Choroid plexus epithelial cell (primary cell): ENCODE data around the gene ADAMTS19.

Source experiments
- DNase-seq: peaks from one replicate; pipeline ENCODE4 v3.0.0-alpha.2; 2010; ENCODE audit warnings: low read depth
- H3K4me3 ChIP-seq: 2 replicates; pipeline ENCODE4 v1.5.1; 2011; ENCODE audit warnings: low read depth, mild to moderate bottlenecking, control low read depth, low read length, moderate library complexity
- CTCF ChIP-seq: conservative IDR thresholded peaks from 2 replicates; pipeline ENCODE4 v1.5.1; 2011; ENCODE audit warnings: low read depth, mild to moderate bottlenecking, control low read depth, inconsistent platforms, low read length, moderate library complexity

ADAMTS19 gene

GRCh38 chr5:129664336-129664937 lies 204.3 kb downstream of the ADAMTS19 start:
- no peak overlapping the region for H3K4me3 ChIP-seq
- peak; percentile 73 for DNase-seq
- peak; percentile 83 for TF ChIP-seq CTCF

- H3K4me3 ChIP-seq, result no peak overlapping the region
- TF ChIP-seq CTCF, result no peak
- DNase-seq, result peak; percentile 68
Measured at GRCh38 chr5:129670957-129671500, 210.9 kb downstream of the ADAMTS19 start.

- TF ChIP-seq CTCF, result no peak
- DNase-seq, result no peak
- H3K4me3 ChIP-seq, result no peak overlapping the region
Measured at GRCh38 chr5:129672006-129672405, 211.9 kb downstream of the ADAMTS19 start.

GRCh38 chr5:129679671-129680070 lies 219.6 kb downstream of the ADAMTS19 start:
- no peak overlapping the region for H3K4me3 ChIP-seq
- TF ChIP-seq CTCF, result no peak
- DNase-seq, result no peak

- no peak for DNase-seq
- no peak for TF ChIP-seq CTCF
- H3K4me3 ChIP-seq, result no peak overlapping the region
Measured at GRCh38 chr5:129687941-129688340, 227.8 kb downstream of the ADAMTS19 start.

GRCh38 chr5:129689045-129689444 lies 228.9 kb downstream of the ADAMTS19 start:
- H3K4me3 ChIP-seq, result no peak overlapping the region
- DNase-seq, result no peak
- no peak for TF ChIP-seq CTCF

- H3K4me3 ChIP-seq, result no peak overlapping the region
- DNase-seq, result no peak
- TF ChIP-seq CTCF, result no peak
Measured at GRCh38 chr5:129691220-129691619, 231.1 kb downstream of the ADAMTS19 start.
